Measurements from ENCODE around the gene TBL1Y.
"Not testable (repeated sequence)": the region's sequence is repeated elsewhere in the genome, so short reads cannot be mapped to it uniquely, and the experiment has no call there.

The TBL1Y gene

GRCh38 chrY:7052461-7052860 lies 142.0 kb downstream of the TBL1Y start:
- not testable (repeated sequence) for H3K4me3 ChIP-seq (ENCODE audit: low read depth in 1 of 2, low read length in 2 of 2); H3K9me3 ChIP-seq (ENCODE audit: control insufficient read depth in 1 of 2, low read length in 2 of 2); H3K36me3 ChIP-seq (ENCODE audit: control insufficient read depth in 1 of 2, insufficient read depth in 2 of 2, low read length in 2 of 2); H3K9ac ChIP-seq (ENCODE audit: low read depth in 1 of 2, low read length in 2 of 2); H3K4me1 ChIP-seq (ENCODE audit: control insufficient read depth in 1 of 2, insufficient read depth in 2 of 2, low read length in 2 of 2); H3K27ac ChIP-seq (ENCODE audit: low read depth, low read length); H3K27me3 ChIP-seq (ENCODE audit: control insufficient read depth in 1 of 2, insufficient read depth in 2 of 2, low read length in 2 of 2)

DNA sequence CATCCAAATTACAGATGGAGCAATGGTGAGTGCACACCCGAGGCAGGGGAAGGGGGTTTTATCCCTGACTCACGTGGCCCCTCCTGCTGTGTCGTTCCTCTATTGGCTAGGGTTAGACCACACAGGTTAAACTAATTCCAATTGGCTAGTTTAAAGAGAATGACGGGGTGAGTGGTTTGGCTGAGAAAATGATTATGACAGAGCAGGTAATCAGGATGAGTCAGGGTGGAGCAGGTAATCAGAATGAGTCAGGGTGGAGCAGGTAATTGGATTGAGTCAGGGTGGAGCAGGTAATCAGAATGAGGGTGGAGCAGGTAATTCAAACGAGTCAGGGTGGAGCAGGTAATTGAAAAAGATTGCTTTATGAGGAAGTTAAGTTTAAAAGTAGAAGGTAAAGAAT lies 146.4 kb downstream of the TBL1Y start:
- no peak overlapping the region for H3K27ac ChIP-seq (ENCODE audit: low read depth, low read length)
- no peak overlapping the region for H3K4me3 ChIP-seq (ENCODE audit: low read depth in 1 of 2, low read length in 2 of 2)
- no peaks in the 10 kb centered on the region for H3K4me1 ChIP-seq (ENCODE audit: control insufficient read depth in 1 of 2, insufficient read depth in 2 of 2, low read length in 2 of 2)
- no peaks in the 10 kb centered on the region for H3K27me3 ChIP-seq (ENCODE audit: control insufficient read depth in 1 of 2, insufficient read depth in 2 of 2, low read length in 2 of 2)
- no peaks in the 10 kb centered on the region for H3K36me3 ChIP-seq (ENCODE audit: control insufficient read depth in 1 of 2, insufficient read depth in 2 of 2, low read length in 2 of 2)
- H3K9me3 ChIP-seq (ENCODE audit: control insufficient read depth in 1 of 2, low read length in 2 of 2), result no peaks in the 10 kb centered on the region
- no peak overlapping the region for H3K9ac ChIP-seq (ENCODE audit: low read depth in 1 of 2, low read length in 2 of 2)

DNA sequence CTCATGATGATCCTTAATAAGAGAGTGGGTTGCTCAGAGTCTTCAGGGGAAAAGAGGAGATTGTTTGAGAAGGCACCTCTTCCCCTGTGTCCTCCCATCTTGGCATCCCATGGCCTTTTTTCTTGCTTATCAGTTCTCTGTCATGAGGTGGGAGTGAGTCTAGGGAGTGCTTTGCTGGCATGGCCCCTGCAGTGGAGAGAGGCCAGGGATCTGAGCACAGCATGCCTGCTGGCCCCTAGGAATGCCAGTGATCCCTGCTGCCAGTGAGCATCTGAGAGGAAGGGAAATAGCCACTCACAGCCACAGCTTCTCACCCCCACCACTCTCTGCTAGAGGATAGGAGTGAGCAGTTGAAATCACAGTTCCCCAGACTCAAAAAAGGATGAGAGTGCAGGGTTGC lies 168.2 kb downstream of the TBL1Y start:
- Histone ChIP-seq H3K4me1 (ENCODE audit: control insufficient read depth in 1 of 2, insufficient read depth in 2 of 2, low read length in 2 of 2) (no peaks in the 10 kb centered on the region), H3K4me3 (ENCODE audit: low read depth in 1 of 2, low read length in 2 of 2) (no peak overlapping the region), H3K9ac (ENCODE audit: low read depth in 1 of 2, low read length in 2 of 2) (no peak overlapping the region), H3K9me3 (ENCODE audit: control insufficient read depth in 1 of 2, low read length in 2 of 2) (no peaks in the 10 kb centered on the region), H3K27ac (ENCODE audit: low read depth, low read length) (no peak overlapping the region), H3K36me3 (ENCODE audit: control insufficient read depth in 1 of 2, insufficient read depth in 2 of 2, low read length in 2 of 2) (no peaks in the 10 kb centered on the region), H3K27me3 (ENCODE audit: control insufficient read depth in 1 of 2, insufficient read depth in 2 of 2, low read length in 2 of 2) (no peaks in the 10 kb centered on the region)

GRCh38 chrY:7080548-7080947 lies 170.1 kb downstream of the TBL1Y start:
- H3K27ac ChIP-seq (ENCODE audit: low read depth, low read length); H3K4me1 ChIP-seq (ENCODE audit: control insufficient read depth in 1 of 2, insufficient read depth in 2 of 2, low read length in 2 of 2); H3K36me3 ChIP-seq (ENCODE audit: control insufficient read depth in 1 of 2, insufficient read depth in 2 of 2, low read length in 2 of 2); H3K9me3 ChIP-seq (ENCODE audit: control insufficient read depth in 1 of 2, low read length in 2 of 2); H3K27me3 ChIP-seq (ENCODE audit: control insufficient read depth in 1 of 2, insufficient read depth in 2 of 2, low read length in 2 of 2); H3K4me3 ChIP-seq (ENCODE audit: low read depth in 1 of 2, low read length in 2 of 2); H3K9ac ChIP-seq (ENCODE audit: low read depth in 1 of 2, low read length in 2 of 2): not testable (repeated sequence)

DNA sequence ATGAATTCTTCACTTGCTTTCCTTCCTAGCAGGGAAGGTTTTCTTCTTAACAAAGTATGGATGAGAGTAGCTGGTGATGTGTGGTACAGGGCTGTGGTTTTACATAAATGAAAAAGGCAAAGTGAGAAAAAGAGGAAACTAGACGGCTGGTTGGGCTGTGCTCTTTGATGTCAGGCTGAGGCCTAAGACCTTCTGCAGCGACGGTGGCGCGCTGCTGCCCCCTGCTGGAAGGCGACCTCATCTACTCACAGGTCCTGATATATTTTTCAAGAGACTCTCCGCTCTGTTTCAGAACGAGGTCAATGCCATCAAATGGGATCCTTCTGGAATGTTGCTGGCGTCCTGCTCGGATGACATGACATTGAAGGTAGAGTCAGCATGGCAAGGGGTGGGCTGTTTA lies 175.1 kb downstream of the TBL1Y start:
- Histone ChIP-seq H3K36me3 (ENCODE audit: control insufficient read depth in 1 of 2, insufficient read depth in 2 of 2, low read length in 2 of 2) (no peaks in the 10 kb centered on the region), H3K4me3 (ENCODE audit: low read depth in 1 of 2, low read length in 2 of 2) (no peak overlapping the region), H3K27me3 (ENCODE audit: control insufficient read depth in 1 of 2, insufficient read depth in 2 of 2, low read length in 2 of 2) (no peaks in the 10 kb centered on the region), H3K9me3 (ENCODE audit: control insufficient read depth in 1 of 2, low read length in 2 of 2) (no peaks in the 10 kb centered on the region), H3K27ac (ENCODE audit: low read depth, low read length) (no peak overlapping the region), H3K4me1 (ENCODE audit: control insufficient read depth in 1 of 2, insufficient read depth in 2 of 2, low read length in 2 of 2) (no peaks in the 10 kb centered on the region), H3K9ac (ENCODE audit: low read depth in 1 of 2, low read length in 2 of 2) (no peak overlapping the region)

DNA sequence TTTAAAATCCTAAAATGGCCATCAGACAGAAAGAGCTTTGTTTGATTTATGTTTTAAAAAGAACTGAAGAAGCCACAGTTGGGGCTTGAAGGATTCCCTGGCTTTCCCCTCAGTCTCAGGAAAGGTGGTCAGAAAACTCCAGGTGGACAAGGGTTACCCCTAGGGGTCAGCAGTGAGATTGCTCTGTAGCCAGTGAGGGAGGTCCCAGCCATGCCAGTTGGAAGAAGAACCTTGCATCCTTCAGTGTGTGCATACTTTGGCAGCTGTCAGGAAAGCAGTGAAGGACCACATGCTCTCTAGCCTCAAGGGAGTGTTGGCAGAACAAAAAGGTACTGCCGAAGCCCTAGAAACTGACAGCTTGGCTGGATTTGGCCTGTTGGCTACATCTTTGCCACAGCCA lies 182.3 kb downstream of the TBL1Y start:
- Histone ChIP-seq H3K9ac (ENCODE audit: low read depth in 1 of 2, low read length in 2 of 2) (no peak overlapping the region), H3K4me3 (ENCODE audit: low read depth in 1 of 2, low read length in 2 of 2) (no peak overlapping the region), H3K4me1 (ENCODE audit: control insufficient read depth in 1 of 2, insufficient read depth in 2 of 2, low read length in 2 of 2) (no peaks in the 10 kb centered on the region), H3K36me3 (ENCODE audit: control insufficient read depth in 1 of 2, insufficient read depth in 2 of 2, low read length in 2 of 2) (no peaks in the 10 kb centered on the region), H3K27me3 (ENCODE audit: control insufficient read depth in 1 of 2, insufficient read depth in 2 of 2, low read length in 2 of 2) (no peaks in the 10 kb centered on the region), H3K27ac (ENCODE audit: low read depth, low read length) (no peak overlapping the region), H3K9me3 (ENCODE audit: control insufficient read depth in 1 of 2, low read length in 2 of 2) (no peaks in the 10 kb centered on the region)

- H3K4me1 ChIP-seq (ENCODE audit: control insufficient read depth in 1 of 2, insufficient read depth in 2 of 2, low read length in 2 of 2), result no peaks in the 10 kb centered on the region
- no peak overlapping the region for H3K4me3 ChIP-seq (ENCODE audit: low read depth in 1 of 2, low read length in 2 of 2)
- H3K36me3 ChIP-seq (ENCODE audit: control insufficient read depth in 1 of 2, insufficient read depth in 2 of 2, low read length in 2 of 2), result no peaks in the 10 kb centered on the region
- H3K27me3 ChIP-seq (ENCODE audit: control insufficient read depth in 1 of 2, insufficient read depth in 2 of 2, low read length in 2 of 2), result no peaks in the 10 kb centered on the region
- no peak overlapping the region for H3K27ac ChIP-seq (ENCODE audit: low read depth, low read length)
- no peaks in the 10 kb centered on the region for H3K9me3 ChIP-seq (ENCODE audit: control insufficient read depth in 1 of 2, low read length in 2 of 2)
- H3K9ac ChIP-seq (ENCODE audit: low read depth in 1 of 2, low read length in 2 of 2), result no peak overlapping the region
These were observed 183.9 kb downstream of the TBL1Y start for GRCh38 chrY:7094365-7094764.

- no peaks in the 10 kb centered on the region for H3K36me3 ChIP-seq (ENCODE audit: control insufficient read depth in 1 of 2, insufficient read depth in 2 of 2, low read length in 2 of 2)
- no peaks in the 10 kb centered on the region for H3K9me3 ChIP-seq (ENCODE audit: control insufficient read depth in 1 of 2, low read length in 2 of 2)
- no peaks in the 10 kb centered on the region for H3K27me3 ChIP-seq (ENCODE audit: control insufficient read depth in 1 of 2, insufficient read depth in 2 of 2, low read length in 2 of 2)
- no peak overlapping the region for H3K27ac ChIP-seq (ENCODE audit: low read depth, low read length)
- H3K9ac ChIP-seq (ENCODE audit: low read depth in 1 of 2, low read length in 2 of 2), result no peak overlapping the region
- H3K4me3 ChIP-seq (ENCODE audit: low read depth in 1 of 2, low read length in 2 of 2), result no peak overlapping the region
- H3K4me1 ChIP-seq (ENCODE audit: control insufficient read depth in 1 of 2, insufficient read depth in 2 of 2, low read length in 2 of 2), result no peaks in the 10 kb centered on the region
These were observed 186.5 kb downstream of the TBL1Y start for GRCh38 chrY:7097021-7097420.

DNA sequence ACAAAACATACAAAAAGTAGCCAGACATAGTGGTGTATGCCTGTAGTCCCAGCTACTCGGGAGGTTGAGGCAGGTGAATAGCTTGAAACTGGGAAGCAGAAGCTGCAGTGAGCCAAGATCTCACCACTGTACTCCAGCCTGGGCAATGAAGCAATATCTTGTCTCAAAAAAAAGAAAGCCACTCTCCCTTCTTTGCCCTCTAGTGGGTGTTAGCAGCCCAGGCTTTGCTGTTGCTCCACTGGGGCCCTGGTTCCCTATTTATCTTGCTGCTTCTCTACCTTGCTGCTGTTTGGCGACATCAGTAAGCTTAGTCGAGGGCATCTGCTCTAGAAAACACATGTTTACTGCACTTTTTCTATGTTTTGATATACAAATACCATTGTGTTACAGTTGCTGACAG lies 189.2 kb downstream of the TBL1Y start:
- Histone ChIP-seq H3K4me3 (ENCODE audit: low read depth in 1 of 2, low read length in 2 of 2) (no peak overlapping the region), H3K4me1 (ENCODE audit: control insufficient read depth in 1 of 2, insufficient read depth in 2 of 2, low read length in 2 of 2) (no peaks in the 10 kb centered on the region), H3K9me3 (ENCODE audit: control insufficient read depth in 1 of 2, low read length in 2 of 2) (no peaks in the 10 kb centered on the region), H3K36me3 (ENCODE audit: control insufficient read depth in 1 of 2, insufficient read depth in 2 of 2, low read length in 2 of 2) (no peaks in the 10 kb centered on the region), H3K27ac (ENCODE audit: low read depth, low read length) (no peak overlapping the region), H3K9ac (ENCODE audit: low read depth in 1 of 2, low read length in 2 of 2) (no peak overlapping the region), H3K27me3 (ENCODE audit: control insufficient read depth in 1 of 2, insufficient read depth in 2 of 2, low read length in 2 of 2) (no peaks in the 10 kb centered on the region)

DNA sequence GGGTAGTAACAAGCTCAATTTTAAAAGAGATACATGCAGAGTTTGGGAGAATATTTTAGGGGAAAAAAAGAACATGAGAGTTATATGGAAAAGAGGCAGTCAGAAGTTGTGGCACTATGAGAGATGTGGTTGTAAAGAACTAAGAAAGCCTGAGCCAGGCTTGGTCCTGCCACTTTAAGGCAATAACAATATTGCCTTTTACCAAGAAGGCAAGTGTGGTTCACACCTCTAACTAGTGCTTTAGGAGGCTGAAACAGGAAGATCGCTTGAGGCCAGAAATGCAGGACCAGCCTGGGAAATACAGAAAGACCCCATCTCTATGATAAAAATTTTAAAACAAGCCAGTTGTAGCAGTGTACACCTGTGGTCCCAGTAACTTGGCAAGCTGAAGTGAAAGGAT lies 192.2 kb downstream of the TBL1Y start:
- Histone ChIP-seq H3K27me3 (ENCODE audit: control insufficient read depth in 1 of 2, insufficient read depth in 2 of 2, low read length in 2 of 2) (no peaks in the 10 kb centered on the region), H3K4me1 (ENCODE audit: control insufficient read depth in 1 of 2, insufficient read depth in 2 of 2, low read length in 2 of 2) (no peaks in the 10 kb centered on the region), H3K36me3 (ENCODE audit: control insufficient read depth in 1 of 2, insufficient read depth in 2 of 2, low read length in 2 of 2) (no peaks in the 10 kb centered on the region), H3K27ac (ENCODE audit: low read depth, low read length) (no peak overlapping the region), H3K4me3 (ENCODE audit: low read depth in 1 of 2, low read length in 2 of 2) (no peak overlapping the region), H3K9me3 (ENCODE audit: control insufficient read depth in 1 of 2, low read length in 2 of 2) (no peaks in the 10 kb centered on the region), H3K9ac (ENCODE audit: low read depth in 1 of 2, low read length in 2 of 2) (no peak overlapping the region)

DNA sequence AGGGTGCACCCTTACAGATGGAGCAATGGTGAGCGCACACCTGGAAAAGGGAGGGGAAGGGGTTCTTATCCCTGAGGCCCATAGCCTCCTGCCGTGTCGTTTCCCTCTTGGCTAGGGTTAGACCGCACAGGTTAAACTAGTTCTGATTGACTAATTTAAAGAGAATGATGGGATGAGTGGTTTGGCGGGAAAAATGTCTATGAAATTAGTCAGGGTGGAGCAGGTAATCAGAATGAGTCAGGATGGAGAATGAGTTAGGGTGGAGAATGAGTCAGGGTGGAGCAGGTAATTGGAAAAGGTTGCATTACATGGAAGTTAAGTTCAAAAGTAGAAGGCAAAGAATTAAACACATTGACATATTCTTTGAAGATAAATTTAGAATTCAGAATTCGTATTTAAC lies 196.7 kb downstream of the TBL1Y start:
- no peaks in the 10 kb centered on the region for H3K36me3 ChIP-seq (ENCODE audit: control insufficient read depth in 1 of 2, insufficient read depth in 2 of 2, low read length in 2 of 2)
- H3K27ac ChIP-seq (ENCODE audit: low read depth, low read length), result no peak overlapping the region
- no peaks in the 10 kb centered on the region for H3K9me3 ChIP-seq (ENCODE audit: control insufficient read depth in 1 of 2, low read length in 2 of 2)
- no peaks in the 10 kb centered on the region for H3K4me1 ChIP-seq (ENCODE audit: control insufficient read depth in 1 of 2, insufficient read depth in 2 of 2, low read length in 2 of 2)
- no peak overlapping the region for H3K4me3 ChIP-seq (ENCODE audit: low read depth in 1 of 2, low read length in 2 of 2)
- no peaks in the 10 kb centered on the region for H3K27me3 ChIP-seq (ENCODE audit: control insufficient read depth in 1 of 2, insufficient read depth in 2 of 2, low read length in 2 of 2)
- no peak overlapping the region for H3K9ac ChIP-seq (ENCODE audit: low read depth in 1 of 2, low read length in 2 of 2)

Data from duodenal mucosa (tissue), 2 donors.